Thoracic aorta endothelial cell (primary cell): ENCODE measurements around the gene CHD1L. TPM values are rescaled to one million over a fixed set of nuclear protein-coding genes. Genes with fewer than 3 reads are reported as not detected.

Experiments used
- total RNA-seq: library from RNA; depleted of rRNA; stranded (reverse); fragments of >200 nt; gene quantifications from 2 replicates; pipeline ENCODE4 v1.2.3, GENCODE V29; 2012

The CHD1L gene
- total RNA-seq = 43.4 and 55.7 TPM in 2 replicates

GRCh38 chr1:147242449-147243227 is at the start of gene CHD1L:
Gene CHD1L (plus strand): TSS chr1:147242684. CDS start chr1:147242704, 20 bp downstream.

DNA sequence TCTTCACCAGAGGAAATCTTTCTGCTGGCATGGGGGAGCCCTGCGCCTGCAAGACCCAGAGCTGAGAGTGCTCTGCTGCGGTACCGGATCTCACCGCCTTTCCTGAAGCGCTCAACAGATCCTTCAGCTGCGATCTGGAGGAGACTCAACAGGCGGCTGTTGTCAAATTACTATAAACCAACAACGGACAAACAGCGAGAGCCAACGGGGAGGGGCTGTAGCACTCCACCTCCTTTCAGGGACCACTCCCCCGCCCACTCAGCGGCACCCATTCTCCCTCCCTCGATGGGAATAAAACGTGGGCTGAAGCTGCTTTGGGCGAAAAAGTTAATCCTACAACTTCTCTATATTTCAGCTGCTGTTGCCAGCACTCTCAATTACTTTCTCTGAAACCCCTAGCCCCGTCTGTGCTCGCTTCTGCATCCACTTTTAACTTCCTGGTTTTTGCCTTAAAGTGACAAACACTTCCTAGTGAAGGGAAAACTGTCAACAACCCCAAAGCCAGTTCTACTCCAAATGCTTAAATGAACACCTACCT is 17.2 kb upstream of the CHD1L start, which contains the start of gene FMO5:
FMO5 (minus strand) TSS at position 147 of the 538 bp plus-strand sequence. CDS start 310 bp downstream, outside the sequence.

Other genes with a start within 250 kb of the CHD1L start
- 10.1 and 12.0 TPM in 2 replicates for gene PRKAB2, start 70.2 kb upstream of the CHD1L start, total RNA-seq
- 0.93 and 1.1 TPM in 2 replicates for gene FMO5, start 17.3 kb upstream of the CHD1L start, total RNA-seq